ENCODE data around the gene CRACR2A.

CRACR2A gene

DNA sequence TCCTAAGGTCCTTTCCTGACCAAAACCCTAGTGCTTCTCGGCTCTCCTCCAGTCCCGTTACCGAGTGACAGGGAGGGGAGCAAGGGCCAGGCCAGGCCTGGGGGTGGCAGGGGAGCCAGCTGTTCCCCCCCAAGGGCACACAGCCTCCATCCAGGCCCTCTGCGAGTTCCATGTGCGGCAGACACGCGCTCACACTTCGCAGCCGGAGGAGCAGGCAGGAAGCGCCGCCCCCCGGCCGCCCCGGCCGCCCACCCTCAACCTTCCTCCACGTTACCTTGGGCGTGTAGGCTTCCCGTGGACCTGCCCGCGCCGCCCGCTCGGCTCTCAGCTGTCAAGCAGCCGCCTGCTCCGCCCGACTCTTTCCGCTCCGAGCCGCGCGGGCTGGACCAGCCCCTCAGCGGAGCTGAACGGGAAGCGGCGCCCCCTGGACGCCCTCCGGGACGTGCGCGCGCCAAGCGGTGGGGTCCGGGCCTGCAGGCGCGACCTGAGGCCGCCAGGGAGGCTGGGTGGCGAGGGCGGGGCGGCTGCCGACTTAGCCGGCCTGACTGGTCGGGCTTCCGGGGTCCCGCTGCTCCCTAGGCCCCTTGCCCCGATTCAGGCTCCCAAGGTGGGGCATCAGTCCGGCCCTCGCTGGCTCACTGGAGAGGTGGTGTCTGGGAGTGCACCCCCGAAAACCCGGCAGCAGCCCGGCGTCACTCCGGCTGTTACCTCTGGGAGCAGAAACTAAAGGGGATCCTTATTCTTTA, at the start of gene CRACR2A:
Gene CRACR2A, minus strand, starts transcription at position 369 of the 746 bp plus-strand sequence. CDS start 56,110 bp downstream, outside the sequence.
- DNase-seq = peak; percentile 79

- DNase-seq = no peak
Observed at GRCh38 chr12:3797531-3798048, 44.7 kb upstream of the CRACR2A start.

GRCh38 chr12:3795492-3796133, 42.7 kb upstream of the CRACR2A start:
- no peak for DNase-seq

GRCh38 chr12:3795066-3795465, 42.2 kb upstream of the CRACR2A start:
- DNase-seq = no peak

DNA sequence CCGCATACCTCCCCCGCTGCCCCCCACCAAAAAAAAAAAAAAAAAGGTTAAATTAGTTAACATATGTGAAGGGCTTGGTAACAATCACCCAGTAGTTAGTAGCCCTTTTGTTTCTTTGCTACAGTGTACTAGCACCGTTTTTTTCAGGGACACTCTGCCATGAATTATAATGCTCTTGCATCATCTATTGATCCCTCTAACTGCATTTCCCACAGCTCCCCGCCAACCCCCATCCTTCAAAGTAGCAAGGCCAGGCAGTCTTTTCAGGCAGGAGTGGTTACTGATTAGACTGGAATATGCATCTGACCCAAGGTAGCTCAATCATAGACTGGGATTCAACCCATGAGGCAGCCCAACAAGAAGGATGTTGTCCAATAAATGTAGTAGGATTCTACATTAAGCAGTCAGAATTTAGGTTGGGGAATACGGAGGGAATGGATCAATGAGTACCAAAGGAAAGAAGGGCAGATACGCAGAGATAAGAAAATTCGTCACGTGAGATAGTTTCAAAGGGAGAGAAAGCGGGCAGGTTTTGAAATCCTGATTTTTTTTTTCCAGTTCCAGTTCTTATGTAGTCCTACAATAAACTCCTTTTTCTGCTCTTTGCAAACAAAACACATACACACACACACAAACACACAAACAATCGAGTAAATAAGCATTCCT, 39.8 kb upstream of the CRACR2A start:
- no peak for DNase-seq

DNA sequence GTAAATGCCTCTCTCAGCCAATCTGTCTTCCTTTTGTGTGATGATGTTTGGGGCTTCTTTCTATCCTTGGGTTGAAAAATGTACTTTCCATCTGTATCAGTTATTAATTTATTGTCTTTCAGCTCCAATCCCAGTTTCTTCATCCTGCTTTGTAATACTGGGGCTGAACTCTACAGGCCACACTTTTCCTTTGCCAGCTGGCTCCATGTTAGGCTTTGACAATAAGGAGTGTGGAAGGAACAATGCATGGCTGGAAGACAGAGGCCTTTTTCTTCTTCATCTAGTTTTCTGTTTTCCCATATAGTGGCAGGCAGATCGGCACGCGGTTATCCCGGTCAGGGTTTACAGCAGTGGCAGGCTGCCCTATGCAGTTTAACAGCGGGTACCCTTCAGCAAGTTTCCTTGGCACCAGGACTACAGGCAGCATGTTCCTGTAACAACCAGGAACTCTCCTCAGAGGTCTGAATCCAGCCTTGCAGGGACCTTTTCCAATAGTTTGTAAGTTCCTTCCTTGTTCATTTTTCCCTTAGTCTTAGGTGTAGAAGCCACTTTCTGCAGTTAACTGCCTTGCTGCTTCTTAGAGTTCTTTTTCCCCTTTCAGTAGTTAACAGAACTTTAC, 38.5 kb upstream of the CRACR2A start:
- no peak for DNase-seq

- no peak for DNase-seq
Observed at GRCh38 chr12:3790642-3791041, 37.7 kb upstream of the CRACR2A start.

- DNase-seq = no peak
Observed at GRCh38 chr12:3789838-3790237, 36.9 kb upstream of the CRACR2A start.

DNA sequence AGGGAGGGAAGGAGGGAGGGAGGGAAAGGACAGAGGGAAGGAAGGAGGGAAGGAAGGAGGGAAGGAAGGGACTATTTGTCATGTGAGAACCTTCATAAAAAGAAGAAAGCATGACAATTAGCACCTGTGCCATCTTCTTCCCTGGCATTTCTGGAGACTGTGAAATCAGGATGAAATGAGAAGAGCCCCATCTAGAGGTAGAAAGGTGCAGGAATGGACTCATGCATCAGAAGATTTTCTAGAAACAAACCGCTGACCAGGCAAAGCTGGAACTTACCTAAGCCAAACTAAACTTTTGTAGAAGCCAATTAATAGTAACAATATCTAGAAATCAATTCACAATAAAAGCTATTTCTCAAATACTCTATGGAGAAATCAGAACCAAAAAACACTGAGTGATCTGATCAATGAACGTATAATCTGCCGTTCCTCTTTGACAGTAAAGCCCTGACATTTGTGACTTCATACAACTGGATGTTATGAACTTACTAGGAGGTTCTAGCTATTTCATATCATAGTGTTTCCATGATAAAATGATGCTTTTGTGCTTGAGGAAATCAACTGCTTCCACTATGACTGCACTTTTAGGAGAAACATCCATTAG, 24.4 kb upstream of the CRACR2A start:
- DNase-seq = no peak

- no peak for DNase-seq
Observed at GRCh38 chr12:3775385-3776035, 22.6 kb upstream of the CRACR2A start.

DNA sequence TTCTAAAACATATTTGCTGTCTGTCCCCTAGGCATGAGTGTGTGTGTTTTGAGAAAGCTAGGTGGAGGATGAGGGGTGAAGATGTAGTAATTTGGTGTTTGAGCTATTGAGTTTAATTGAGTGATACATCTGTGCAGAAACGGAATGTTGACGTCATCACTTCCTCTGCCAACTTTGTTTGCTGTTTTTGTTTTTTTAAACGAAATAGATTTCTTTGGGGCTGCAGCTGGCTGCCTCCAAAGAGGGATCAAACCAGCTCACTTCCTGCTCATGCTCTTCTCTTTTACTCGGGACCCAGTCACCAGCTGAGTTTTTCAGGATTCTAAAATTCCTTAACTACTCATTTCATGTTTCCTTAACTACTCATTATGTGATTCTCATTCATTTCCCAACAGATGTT, 19.5 kb upstream of the CRACR2A start:
- DNase-seq = no peak

DNA sequence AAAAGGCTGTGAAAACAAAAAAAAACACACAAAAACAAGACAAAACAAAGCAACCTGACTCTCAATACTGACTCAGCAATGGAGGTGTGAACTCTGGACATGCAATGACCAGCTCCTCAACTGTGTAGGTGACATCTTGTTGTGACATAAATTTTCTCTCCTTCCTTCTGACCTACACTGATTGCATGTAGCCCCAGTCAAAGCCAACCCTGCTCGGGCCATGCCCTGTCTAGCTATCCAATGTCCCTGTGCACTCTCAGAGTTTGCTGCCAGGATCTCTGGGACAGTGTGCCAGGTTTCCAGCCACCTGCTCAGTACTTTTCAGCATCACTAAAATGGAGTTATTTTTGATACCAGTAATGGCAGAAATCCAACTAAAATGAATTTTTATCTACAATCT, 18.9 kb upstream of the CRACR2A start:
- no peak for DNase-seq

DNA sequence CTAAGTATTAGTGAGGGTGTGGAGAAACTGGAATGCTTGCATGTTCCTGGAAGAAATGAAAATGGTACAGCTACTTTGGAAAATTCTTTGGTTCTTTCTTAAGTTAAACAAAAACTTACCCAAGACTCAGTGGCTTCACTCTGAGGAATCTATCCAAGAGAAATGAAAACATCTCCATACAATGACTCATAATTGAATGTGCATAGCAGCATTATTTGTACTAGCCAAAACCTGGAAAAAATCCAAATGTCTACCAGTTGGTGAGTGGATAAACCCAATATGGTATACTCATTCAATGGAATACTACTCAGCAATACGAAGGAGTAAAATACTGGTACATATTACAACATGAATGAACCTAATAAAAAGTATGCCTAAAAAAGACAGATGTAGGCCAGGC, 18.0 kb upstream of the CRACR2A start:
- no peak for DNase-seq

DNA sequence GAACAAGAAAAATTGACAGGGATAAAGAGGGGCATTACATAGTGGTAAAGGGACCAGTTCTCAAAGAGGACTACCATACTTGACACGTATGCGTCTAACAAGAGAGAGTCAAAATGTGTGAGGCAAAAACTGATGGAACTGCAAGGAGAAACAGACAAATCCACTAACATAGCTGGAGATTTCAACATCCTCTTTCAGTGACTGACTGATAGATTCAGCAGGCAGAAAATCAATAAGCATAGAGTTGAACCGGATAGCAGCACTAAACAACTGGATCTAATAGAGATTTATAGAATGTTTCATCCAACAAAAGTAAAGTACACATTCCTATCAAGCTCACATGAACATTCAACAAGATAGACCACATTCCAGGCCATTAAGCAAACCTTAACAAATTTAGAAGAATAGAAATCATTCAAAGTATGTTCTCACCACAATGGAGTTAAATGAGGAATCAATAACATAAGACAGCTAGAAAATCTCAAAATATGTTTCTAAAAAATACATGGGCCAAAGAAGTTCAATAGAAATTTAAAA, 16.1 kb upstream of the CRACR2A start:
- no peak for DNase-seq

GRCh38 chr12:3761116-3761735, 8.3 kb upstream of the CRACR2A start:
- DNase-seq = no peak

DNA sequence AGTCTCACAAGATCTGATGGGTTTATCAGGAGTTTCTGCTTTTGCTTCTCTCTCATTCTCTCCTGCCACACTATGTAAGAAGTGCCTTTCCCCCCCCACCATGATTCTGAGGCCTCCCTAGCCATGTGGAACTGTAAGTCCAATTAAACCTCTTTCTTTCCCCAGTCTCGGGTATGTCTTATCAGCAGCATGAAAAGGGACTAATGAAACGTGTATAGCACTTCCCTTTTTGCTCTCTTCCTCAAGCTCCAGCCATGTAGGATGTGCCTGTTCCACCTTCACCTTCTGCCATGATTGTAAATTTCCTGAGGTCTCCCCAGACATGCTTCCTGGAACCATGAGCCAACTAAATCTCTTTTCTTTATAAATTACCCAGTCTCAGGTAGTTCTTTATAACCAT, 7.0 kb upstream of the CRACR2A start:
- no peak for DNase-seq

GRCh38 chr12:3757261-3757660, 4.4 kb upstream of the CRACR2A start:
- DNase-seq = no peak

GRCh38 chr12:3755898-3756297, 3.0 kb upstream of the CRACR2A start:
- DNase-seq = no peak

- no peak for DNase-seq
Observed at GRCh38 chr12:3753544-3754284, 805 bp upstream of the CRACR2A start.

DNA sequence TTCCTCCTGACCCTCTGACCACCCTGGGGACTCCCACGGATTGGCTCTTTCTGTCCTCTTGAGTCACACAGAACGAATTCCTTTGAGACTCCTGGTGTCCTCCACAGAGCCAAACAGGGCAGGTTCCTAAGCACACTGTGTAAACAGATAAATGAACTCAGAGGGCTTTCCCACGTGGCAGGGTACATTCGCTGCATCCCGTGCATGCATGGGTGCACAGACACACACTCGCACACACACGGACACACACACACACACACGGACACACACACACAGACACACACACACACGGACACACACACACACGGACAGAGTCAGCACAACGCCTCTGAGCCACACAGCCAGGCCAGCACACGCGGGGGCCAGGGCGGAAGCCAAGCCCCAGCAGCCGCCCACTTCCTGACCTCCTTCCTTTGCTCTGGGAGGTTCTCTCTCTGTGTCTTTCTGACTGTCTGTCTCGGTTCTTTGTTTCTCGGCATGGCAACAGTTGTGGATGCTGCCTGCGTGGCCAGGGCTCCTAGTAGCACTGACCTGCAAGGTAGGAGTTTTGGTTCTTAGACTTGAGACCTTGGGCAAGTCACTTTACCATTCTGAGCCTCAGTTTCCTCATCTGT, 706 bp downstream of the CRACR2A start:
- DNase-seq = peak; percentile 53

Measured in activated CD4-positive, alpha-beta T cell treated with anti-CD3 and anti-CD28 coated beads, Interleukin-2, amount 50 U/mL, for 1 hour (primary cell).